Uterus (tissue), 2 donors: ENCODE results near the gene EXOC4.

Experiments
- CTCF ChIP-seq, 4 experiments: fragments of 200-600 bp in 2 of 4; fragments of 450-650 bp in 2 of 4; sonication (generic) in 2 of 4; IDR thresholded peaks; one replicate each; pipeline ENCODE4 v1.5.1; 2016 to 2019; ENCODE audit warnings: antibody characterized with exemption in 4 of 4, mild to moderate bottlenecking in 2 of 4, moderate library complexity in 1 of 4
- POLR2A ChIP-seq, 2 donors: fragments of 450-650 bp; IDR thresholded peaks; one replicate each; pipeline ENCODE4 v1.6.1; 2016; ENCODE audit warnings: antibody characterized with exemption in 2 of 2, mild to moderate bottlenecking in 1 of 2, moderate library complexity in 1 of 2

DNA sequence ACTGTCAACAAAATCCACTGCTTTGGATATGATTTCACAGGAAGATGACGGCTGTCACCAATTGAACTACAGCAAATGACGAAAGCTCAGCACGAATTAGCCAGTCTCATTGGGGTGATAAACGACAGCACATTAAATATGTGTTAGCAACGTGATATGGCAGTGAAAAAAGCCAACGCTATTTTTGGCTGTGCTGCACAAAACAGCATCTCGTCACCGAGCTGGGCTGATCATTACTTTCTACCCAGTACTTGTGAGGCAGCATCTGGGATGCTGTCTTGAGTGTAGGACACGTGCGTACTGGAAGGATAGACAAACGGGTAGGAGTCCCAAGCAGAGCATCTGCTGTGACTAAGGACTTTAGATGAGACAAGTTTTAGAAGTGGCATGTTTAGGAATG lies 138.3 kb downstream of the EXOC4 start:
- TF ChIP-seq CTCF (IDR thresholded peaks at IDR 0.05) (no peak), POLR2A (IDR thresholded peaks at IDR 0.05) (no peak)
